Calu3 (cell line): ENCODE data around the gene CCR5AS.

Experiments
- BruUV-seq: library from RNA; stranded (reverse); fragments of 400-500 nt; replicated peaks from 2 replicates; lab custom pipeline; 2021; lab: Mats Ljungman, UMichigan
- CTCF ChIA-PET: fragments of 300-600 bp; sonication (Branson Sonifier 250); formaldehyde crosslinking; loops from one replicate; lab custom pipeline; 2022; ENCODE audit warnings: antibody characterized with exemption; lab: Charles Lee
- DNase-seq: peaks from one replicate; pipeline ENCODE4 v3.0.0; 2022
- H3K27ac Mint-ChIP-seq: one replicate; pipeline ENCODE4 v1.8.0; 2022; ENCODE audit warnings: mixed read lengths; ENCODE audit not compliant: unreplicated experiment
- H3K27me3 Mint-ChIP-seq: one replicate; pipeline ENCODE4 v1.8.0; 2022; ENCODE audit warnings: mixed read lengths; ENCODE audit not compliant: unreplicated experiment
- H3K36me3 Mint-ChIP-seq: one replicate; pipeline ENCODE4 v1.8.0; 2022; ENCODE audit warnings: mild to moderate bottlenecking, moderate library complexity, mixed read lengths; ENCODE audit not compliant: insufficient read depth, unreplicated experiment
- H3K4me1 Mint-ChIP-seq: one replicate; pipeline ENCODE4 v1.8.0; 2022; ENCODE audit warnings: mild to moderate bottlenecking, low read depth, mixed read lengths; ENCODE audit not compliant: unreplicated experiment
- H3K4me3 Mint-ChIP-seq: one replicate; pipeline ENCODE4 v1.8.0; 2022; ENCODE audit warnings: mild to moderate bottlenecking, low read depth, moderate library complexity, mixed read lengths; ENCODE audit not compliant: unreplicated experiment
- H3K9me3 Mint-ChIP-seq: one replicate; pipeline ENCODE4 v1.8.0; 2022; ENCODE audit warnings: low read depth, mixed read lengths; ENCODE audit not compliant: unreplicated experiment
- intact Hi-C: fragments of 100-400 bp; cut with micrococcal nuclease; formaldehyde crosslinking; loops from one replicate; pipeline ENCODE4 v1.10.0; 2022; ENCODE audit not compliant: unreplicated experiment
- TF ChIP-seq, protein P1 (sequence below): fragments of 200-600 bp; IDR thresholded peaks from one replicate; pipeline ENCODE4 v1.8.0; 2022; ENCODE audit warnings: antibody characterized with exemption; ENCODE audit not compliant: unreplicated experiment

CCR5AS gene

DNA sequence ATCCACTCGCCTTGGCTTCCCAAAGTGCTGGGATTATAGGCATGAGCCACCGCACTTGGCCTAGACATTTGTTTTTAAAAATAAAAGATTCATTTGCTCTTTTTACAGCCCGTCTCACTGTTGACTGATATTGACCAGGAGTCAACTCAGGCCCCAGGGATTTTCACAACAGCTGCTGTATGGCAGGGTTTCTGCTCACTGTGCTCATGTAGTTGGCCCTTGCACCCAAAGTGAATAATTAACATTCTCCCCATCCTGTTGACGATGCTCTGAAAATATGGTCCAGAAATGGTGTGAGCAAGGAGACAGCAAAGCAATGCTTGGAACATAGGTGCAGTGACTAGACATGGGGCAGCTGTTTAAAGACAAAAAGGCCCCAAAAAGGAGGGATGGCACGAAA is 39.1 kb downstream of the CCR5AS start:
- H3K9me3 Mint-ChIP-seq: no peaks in the 10 kb centered on the region

DNA sequence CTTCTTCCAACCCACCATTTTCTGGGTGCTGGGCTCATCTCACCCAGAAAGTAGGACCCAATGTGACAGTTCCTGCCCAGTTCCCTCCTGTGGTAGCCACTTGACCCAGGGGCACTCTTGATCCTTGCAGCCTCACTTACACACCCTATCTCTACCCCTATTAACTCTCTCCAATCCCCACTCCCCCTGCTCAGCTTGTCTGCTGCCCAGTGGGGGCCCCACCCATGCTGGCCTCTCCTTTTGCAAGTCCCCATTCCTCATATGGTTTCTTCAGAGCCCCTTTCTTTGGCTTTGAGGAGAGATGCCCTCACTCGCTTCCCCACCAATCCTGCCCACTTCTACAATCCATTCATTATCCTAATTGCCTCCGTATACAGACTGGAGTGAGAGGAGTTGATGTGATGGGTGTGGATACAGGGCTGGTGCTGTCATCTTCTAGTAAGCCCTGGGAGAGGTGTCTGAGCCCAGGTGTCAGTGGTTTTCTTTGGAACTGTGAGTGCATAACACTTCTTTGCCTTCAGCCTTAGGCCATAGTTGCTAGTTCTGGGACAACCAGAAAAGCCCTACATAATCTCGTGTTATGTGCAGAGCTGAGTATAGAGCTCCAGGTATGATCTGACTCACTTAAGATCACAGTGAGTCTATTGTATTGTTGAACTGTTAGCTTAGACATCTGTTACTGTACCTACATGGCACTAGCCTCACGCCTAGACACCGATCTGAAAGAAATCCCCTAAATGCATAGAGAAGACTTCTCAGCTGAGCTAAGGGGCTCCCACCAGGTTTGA is 40.9 kb downstream of the CCR5AS start:
- DNase-seq: no peak
- Mint-ChIP-seq H3K27ac (no peak overlapping the region), H3K9me3 (no peaks in the 10 kb centered on the region), H3K4me3 (no peak overlapping the region), H3K27me3 (peaks cover 54% of the 10 kb centered on the region), H3K4me1 (no peaks in the 10 kb centered on the region), H3K36me3 (no peaks in the 10 kb centered on the region)
- no TSS peak for BruUV-seq
- intact Hi-C loops: no loop called here
- TF ChIP-seq, protein P1, sequence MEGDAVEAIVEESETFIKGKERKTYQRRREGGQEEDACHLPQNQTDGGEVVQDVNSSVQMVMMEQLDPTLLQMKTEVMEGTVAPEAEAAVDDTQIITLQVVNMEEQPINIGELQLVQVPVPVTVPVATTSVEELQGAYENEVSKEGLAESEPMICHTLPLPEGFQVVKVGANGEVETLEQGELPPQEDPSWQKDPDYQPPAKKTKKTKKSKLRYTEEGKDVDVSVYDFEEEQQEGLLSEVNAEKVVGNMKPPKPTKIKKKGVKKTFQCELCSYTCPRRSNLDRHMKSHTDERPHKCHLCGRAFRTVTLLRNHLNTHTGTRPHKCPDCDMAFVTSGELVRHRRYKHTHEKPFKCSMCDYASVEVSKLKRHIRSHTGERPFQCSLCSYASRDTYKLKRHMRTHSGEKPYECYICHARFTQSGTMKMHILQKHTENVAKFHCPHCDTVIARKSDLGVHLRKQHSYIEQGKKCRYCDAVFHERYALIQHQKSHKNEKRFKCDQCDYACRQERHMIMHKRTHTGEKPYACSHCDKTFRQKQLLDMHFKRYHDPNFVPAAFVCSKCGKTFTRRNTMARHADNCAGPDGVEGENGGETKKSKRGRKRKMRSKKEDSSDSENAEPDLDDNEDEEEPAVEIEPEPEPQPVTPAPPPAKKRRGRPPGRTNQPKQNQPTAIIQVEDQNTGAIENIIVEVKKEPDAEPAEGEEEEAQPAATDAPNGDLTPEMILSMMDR: no peak
- CTCF ChIA-PET: interaction anchor here (0.5 kb wide), 1 partner anchor 887 kb away, joined by 3 read pairs; no protein-coding TSS in a partner anchor

More for the DNA sequence above, 39.1 kb downstream of the CCR5AS start:
- H3K27me3 Mint-ChIP-seq: peaks cover 66% of the 10 kb centered on the region
- CTCF ChIA-PET: interaction anchor here (1.7 to 1.9 kb wide), 2 partner anchors 91 to 153 kb away, joined by 6 to 8 read pairs; no protein-coding TSS in a partner anchor
- intact Hi-C loops: loop anchor here (2.0 kb wide), 1 partner anchor 153 kb away; no protein-coding TSS in a partner anchor
- H3K4me3 Mint-ChIP-seq: no peak overlapping the region
- DNase-seq: no peak
- TF ChIP-seq, protein P1: no peak
- BruUV-seq: no TSS peak
- no peak overlapping the region for H3K27ac Mint-ChIP-seq
- H3K4me1 Mint-ChIP-seq: peaks cover 1% of the 10 kb centered on the region
- H3K36me3 Mint-ChIP-seq: no peaks in the 10 kb centered on the region

DNA sequence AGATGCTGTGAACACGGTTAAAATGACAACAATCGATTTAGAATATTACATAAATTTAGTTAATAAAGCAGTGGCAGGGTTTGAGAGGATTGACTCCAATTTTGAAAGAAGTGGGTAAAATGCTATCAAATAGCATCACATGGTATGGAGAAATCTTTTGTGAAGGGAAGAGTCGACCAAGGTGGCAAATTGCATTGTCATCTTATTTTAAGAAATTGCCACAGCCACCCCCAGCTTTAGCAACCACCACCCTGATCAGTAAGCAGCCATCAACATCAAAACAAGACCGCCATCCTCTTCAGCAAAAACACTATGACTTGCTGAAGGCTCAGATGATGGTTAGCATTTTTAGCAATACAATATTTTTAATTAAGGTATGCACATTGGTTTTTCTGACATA is 41.8 kb downstream of the CCR5AS start:
- no peak overlapping the region for H3K27ac Mint-ChIP-seq
- no peaks in the 10 kb centered on the region for H3K4me1 Mint-ChIP-seq
- TF ChIP-seq, protein P1: no peak
- no TSS peak for BruUV-seq
- H3K9me3 Mint-ChIP-seq: no peaks in the 10 kb centered on the region
- no peak overlapping the region for H3K4me3 Mint-ChIP-seq
- H3K36me3 Mint-ChIP-seq: no peaks in the 10 kb centered on the region
- peaks cover 47% of the 10 kb centered on the region for H3K27me3 Mint-ChIP-seq
- DNase-seq: no peak
- CTCF ChIA-PET: interaction anchor here (0.5 kb wide), 1 partner anchor 887 kb away, joined by 3 read pairs; no protein-coding TSS in a partner anchor
- intact Hi-C loops: no loop called here

DNA sequence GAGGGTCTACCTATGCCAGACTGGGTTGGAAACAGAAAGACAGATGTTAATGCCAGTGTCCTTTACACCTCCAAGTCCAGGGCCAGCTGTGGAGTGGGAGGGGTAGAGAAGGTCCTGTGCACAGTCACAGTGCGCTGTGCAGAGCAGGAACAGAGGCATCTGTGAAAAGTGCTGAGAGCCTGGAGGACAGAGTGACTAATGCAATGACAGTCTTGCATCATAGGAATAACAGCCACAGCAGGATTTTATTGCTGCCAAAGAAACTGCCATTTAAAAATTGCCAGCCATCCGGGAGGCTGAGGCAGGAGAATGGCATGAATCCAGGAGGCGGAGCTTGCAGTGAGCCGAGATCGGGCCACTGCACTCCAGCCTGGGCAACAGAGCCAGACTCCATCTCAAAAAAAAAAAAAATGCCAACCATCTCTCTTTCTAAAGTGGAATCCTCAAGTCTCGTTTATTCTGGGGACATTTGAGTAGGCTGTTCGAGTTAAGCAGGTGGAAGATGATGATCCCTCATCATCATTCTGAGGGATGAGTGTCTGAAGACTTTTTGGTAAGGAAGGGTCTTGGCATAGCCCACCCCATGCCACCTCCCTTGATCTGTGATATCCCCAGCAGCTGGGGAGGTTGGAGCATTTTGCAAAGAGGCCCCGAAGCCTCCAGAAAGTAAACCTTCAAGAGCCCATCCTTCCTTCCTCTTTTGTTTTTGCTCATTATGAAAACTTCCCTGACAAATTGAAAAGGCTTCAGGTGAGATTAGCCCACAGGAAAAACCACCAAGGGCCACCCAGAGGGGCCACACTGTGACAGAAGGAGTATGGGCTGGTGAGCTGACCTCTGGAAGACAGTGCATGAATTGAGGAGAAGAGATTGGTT is 45.2 kb downstream of the CCR5AS start:
- Mint-ChIP-seq H3K4me3 (no peak overlapping the region), H3K4me1 (no peaks in the 10 kb centered on the region), H3K27ac (no peak overlapping the region), H3K36me3 (no peaks in the 10 kb centered on the region), H3K27me3 (peaks cover 60% of the 10 kb centered on the region), H3K9me3 (no peaks in the 10 kb centered on the region)
- intact Hi-C loops: no loop called here
- BruUV-seq: no TSS peak
- TF ChIP-seq, protein P1: no peak
- CTCF ChIA-PET: interaction anchor here (1.2 kb wide), 1 partner anchor 26 kb away, joined by 3 read pairs; no protein-coding TSS in a partner anchor
- no peak for DNase-seq
